GM19238 (cell line): ENCODE results near the gene DPM1.

ENCODE experiments used
- DNase-seq: peaks from one replicate; pipeline ENCODE4 v3.0.0; 2011; ENCODE audit warnings: low spot score; ENCODE audit not compliant: insufficient read length

Gene DPM1

DNA sequence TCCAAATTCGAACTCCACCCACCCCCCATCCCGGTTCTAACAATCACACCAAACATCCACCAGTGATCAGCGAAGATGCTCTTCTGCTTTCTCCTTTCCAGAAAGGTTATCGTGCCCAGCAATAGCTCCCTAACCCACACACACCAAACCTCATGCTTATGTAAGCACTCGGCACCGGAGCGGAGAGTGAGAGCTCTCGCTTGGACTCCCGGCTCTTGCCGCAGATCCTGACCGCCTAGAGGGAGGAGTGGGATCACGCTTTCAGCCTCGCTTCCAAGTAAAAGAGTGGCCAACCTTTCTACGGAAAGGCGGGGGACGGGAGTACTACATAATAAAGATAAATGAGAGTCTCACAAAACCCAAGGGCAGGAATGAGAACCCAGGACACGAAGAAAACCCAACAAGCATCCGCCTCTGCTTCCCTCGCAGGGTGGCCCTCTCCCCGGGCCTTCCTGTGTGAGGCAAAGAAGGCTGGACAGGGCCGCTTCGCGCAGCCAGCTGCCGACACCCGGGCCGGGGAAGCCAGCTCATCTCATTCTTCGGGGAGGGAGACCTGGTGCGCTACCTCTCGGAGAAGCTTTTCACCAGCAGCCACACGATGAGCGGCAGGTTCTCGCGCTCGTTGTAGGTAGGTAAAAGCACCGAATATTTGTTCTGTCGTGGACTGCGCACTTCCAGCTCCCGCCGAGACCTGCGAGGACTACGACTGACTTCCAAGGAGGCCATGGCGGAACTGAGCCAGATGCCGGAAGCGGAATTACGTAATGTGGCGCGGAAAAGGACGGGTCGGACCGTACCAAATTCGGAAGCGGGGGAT, at the start of gene DPM1:
Gene DPM1, minus strand, starts transcription at position 735 of the 817 bp plus-strand sequence. Its CDS starts 9 bp downstream, at position 726.
- DNase-seq = peak; percentile 63

DNA sequence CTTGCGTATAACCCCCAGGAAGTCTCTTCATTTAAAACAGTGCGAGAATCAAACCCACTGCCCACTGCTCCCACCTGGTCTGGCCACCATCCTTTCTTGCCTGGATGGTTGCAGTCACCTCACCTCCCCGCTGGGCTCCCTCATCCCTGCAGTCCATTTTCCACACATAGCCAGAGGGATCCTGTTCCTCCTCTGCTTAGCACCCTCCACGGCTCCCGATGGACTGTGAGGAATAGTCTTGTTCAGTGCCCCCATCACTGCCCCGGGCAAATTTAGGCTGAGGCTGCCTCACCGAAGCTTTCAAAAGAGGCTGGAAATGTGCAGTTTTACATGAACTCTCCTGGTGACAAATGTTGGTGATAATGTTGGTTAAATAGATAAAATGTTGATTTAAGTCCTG, 46.9 kb upstream of the DPM1 start:
- no peak for DNase-seq

DNA sequence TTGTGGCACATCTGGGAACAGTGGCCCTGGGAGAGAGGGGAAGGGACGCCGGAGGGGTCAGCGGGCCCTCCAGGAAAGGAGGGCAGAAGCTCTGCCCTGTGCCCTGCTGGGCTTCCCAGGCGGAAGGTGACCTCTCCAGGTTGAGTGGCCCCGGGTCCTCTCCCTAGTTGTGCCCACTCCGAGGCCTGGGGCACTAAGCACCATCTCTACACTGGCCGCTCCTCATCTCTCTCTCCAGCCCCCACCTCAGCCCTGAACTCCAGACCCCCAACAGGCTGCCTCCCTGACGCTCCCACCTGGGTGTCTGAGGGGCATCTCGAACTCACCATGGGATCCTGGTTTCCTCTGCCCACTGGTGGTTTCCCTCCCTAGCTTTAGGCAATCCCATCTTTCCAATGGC, 46.4 kb upstream of the DPM1 start:
- no peak for DNase-seq

DNA sequence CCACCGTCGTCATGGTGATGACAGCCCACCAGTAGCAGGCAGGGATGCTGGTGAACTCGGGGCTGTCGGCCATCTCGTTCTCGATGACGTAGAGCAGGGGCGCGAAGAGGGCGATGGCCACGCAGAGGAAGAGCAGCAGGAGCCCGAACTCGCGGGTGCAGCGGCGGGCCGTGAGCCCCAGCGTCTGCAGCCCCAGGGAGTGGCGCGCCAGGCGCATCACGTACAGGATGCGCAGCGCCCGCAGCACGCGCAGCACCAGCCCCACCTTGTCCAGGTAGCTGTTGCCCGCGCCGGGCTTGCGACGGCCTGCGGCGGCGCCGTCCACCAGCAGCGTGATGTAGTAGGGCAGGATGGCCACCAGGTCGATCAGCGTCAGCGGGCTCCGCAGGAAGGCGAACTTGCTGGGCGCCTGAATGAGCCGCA, 46.0 kb upstream of the DPM1 start:
- no peak for DNase-seq

DNA sequence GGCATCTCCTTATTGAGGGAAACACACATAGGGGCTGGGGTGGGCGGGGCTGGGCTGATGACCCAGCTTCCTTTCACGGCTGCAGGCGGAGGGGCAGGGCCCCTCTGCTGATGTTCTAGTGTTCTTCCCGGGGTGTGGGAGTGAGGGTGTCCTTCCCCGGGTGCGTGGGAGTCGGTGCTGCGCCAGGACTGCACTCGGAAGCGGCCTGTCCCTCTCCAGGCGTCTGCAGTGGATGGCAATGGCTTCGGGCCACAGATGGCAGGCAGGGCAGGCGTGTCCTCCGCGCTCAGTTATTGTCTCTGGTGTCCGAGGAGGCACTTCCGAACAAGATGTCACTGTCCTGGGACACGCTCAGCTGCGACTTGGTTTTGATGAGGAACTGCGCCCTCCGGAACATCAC, 45.4 kb upstream of the DPM1 start:
- DNase-seq = no peak

DNA sequence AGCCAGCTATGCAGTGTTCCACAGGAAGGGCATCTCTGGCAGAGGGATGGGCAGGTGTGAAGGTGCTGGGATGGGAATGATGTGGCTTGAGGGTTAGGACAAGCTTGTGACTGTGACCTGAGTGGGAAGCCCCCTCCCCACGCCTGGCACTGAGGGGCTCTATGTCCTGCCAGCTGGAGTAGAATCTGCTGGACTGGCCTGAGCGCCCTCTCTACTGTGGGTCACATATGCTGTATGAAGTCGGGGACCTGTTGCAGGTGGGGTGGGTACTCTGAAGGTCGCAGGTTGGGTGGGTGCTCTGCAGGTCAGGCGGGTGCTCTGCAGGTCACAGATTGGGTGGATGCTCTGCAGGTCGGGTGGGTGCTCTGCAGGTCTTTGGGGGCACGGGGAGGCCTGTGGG, 44.3 kb upstream of the DPM1 start:
- DNase-seq = no peak

DNA sequence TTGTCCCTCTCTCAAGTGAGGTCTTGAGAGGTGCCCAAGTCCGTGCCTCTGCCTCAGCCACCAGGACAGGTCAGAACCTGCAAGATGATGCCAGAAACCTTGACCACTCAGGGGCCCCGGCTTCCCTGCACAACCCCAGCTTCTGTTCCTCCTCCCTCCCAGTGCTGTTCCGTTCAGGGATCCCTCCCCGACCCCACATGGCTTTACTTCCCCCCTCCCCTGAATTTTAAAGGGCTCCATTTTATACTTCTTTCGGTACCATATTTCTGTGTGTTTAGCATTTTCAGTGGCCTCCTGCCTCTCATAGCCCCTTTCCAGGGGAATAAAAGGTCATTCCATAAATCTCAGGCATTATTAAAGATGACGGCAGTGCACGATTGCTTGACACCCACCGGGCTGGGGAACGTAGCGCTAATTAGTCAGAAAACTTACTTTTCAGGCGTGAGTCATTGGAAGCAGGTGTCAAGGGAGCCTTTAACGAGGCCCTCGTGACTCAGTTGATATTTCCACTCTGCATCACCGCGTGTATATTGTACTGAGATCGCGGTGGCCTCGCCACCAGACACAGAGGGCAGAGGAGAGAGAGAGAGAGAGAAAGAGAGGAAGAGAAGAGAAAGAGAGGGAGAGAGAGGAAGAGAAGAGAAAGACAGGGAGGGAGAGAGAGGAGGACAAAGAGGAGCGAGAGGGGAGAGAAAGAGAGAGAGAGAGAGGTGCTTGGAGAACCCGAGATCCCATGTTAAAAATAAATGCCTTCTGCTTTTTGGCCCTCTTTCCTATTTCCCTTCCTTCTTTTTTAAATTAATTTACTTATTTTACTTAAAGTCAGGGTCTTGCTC, 43.3 kb upstream of the DPM1 start:
- no peak for DNase-seq

DNA sequence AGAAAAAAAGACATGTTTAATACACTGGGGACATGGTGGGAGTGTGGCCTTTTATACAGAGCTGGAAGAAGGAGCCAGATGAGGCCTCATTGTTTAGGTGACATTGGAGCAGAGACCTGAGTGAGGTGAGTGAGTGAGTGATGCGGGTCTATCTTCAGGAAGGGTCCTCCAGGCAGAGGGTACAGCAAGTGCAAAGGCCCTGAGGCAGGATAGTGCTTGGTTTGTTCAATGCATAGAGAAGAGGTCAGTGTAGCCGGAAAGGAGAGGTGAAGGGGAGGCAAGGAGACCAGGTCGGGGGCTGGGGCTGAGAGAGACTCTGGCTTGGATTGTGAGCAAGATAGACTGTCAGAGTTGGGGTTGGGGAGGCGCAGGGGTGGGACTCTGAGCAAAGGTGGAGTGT, 41.0 kb upstream of the DPM1 start:
- no peak for DNase-seq

DNA sequence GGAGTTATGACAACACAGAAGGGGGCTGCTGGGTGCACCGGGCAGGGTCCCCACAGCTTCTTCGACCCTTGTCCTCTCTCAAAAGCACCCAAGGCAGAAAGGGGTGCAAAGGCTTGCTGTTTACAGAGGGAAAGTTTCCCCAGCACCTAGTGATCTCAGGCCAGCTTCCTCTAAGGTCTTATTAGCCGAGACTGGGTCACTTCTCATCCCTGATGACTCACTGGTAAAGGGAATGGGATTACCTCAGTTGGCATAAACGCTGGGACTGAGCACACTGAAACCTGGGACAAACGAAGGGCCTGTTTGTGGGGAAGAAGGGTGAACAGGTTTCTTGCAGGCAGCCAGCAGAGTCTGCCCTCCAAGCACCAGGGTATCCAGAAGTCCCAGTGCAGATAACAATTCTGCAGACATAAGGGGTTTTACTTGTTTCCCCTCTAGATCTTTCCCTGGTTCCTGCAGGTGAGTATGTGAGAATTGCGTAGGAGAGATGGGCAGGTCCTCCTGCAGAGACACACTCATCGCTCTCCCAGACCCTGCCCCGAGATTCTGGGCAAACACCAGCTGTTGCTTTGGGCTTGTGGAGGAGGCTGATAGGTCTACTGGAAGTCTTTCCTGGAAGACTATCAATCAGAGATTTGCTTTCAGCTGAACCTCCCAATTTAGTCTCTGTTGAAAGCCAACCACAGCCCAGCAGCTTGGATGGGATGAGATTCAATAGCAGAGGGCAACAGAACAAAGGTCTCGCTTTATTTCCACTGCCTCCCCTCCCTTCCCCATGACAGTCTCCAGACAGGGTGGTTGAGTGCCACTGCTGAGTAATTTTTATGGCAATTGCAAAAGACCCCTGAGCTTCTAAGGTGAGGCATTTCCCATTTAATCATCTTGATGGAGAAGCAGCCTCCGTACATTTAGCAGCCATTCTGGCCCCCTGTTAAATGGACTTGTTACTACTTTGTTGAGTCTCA, 38.9 kb upstream of the DPM1 start:
- DNase-seq = no peak

DNA sequence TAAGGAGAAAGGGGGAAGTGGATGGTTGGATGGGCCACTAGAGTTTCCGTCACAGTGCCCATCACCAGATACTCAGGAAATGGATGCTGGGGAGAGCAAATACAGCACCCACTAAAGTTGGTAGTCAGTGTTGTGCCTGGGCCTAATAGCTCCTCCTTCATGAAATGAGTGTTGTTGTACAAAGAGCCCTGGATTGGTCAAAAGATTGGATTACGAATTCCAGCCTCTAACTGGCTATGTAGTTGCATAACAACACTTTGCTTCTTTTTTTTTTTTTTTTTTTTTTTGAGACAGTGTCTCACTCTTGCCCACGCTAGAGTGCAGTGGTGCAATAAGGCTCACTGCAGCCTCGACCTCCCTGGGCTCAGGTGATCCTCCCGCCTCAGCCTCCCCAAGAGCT, 37.2 kb upstream of the DPM1 start:
- no peak for DNase-seq

DNA sequence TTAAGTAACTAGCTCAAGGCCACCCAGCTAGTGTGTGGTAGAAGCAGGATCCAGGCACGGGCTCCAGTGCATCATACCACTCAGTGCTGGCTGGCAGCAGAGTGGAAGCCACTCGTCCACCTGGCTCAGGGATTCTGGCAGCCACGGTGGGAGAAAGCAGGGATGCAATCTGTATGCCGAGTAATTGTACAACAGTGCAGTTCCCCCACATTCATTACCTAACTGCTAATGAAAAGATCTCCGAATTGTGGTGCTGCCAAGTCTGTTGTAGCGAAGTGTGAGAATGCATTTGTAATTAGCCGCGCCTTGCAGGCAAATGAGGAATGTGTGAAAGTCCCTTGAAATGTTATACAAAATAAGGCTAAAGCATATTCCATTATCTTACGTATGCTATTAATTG, 35.5 kb upstream of the DPM1 start:
- no peak for DNase-seq

DNA sequence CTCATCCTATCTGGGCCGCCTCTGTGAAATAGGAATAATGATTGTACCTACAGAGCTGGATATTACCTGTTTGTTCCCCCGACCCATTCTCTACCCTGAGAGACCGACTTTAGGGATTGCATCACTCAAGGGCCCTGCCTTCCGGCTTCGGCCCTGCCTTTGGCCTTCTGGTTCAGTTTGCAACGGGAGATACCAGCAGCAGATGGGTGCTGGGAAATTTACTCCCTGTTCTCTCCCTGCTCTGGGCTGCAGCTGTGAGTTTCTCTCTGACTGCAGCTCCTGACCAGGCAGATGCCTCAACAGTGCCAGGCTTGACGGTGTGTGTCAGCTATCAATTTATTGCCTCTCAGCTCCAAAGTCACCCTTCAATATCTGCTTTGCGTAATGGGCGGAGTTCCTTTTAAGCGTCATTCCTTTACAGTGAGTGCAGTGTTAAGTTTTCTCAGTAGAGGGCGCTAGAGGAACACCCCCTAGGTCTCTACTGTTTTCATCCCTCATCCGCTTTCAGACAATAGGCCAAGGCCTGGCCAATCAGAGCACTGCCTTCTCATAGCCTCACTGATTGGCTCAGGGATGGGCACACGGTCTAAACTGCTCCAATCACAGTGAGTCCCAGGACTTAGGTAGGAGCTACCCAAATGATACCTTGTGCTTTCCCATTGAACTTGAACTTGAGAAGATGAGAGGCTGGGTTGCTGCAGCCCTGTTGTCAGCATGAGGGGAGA, 34.6 kb upstream of the DPM1 start:
- DNase-seq = peak; percentile 43

DNA sequence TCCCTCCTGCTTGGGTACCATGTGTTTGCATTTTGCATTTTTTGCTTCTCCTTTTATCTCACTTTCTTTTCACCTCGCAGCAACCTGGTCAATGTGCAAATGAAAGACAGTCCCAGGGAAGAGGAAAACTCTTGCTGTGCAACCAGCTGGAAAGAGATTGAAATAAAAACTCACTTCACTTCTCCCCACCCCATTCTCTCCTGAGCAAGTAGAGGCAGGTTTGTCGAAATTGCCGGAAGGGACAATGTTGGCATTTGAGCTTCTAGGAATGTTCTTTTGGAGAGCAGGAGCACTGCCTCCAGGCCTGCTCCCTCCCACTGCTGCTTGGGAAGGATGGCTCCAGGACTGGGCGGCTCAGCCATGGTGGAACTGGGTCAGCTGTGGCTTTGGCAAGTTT, 34.0 kb upstream of the DPM1 start:
- no peak for DNase-seq

DNA sequence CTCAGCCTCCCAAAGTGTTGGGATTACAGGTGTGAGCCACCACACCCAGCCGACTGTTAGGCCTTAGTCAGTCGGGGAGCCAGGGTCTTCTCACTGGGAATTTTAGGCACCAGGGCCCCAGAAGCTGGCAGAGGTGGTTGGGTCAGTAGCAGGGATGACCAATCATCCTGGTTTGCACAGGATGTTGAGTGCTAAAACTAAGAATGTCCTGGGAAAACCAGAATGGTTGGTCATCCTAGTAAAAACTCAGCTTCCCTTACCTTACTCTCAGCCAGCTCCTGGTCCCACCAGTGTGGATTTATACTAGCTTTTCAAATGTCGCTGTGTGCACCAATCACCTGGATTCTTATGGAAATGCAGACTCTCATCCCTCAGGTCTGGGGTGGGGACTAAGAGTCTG, 32.7 kb upstream of the DPM1 start:
- DNase-seq = no peak

DNA sequence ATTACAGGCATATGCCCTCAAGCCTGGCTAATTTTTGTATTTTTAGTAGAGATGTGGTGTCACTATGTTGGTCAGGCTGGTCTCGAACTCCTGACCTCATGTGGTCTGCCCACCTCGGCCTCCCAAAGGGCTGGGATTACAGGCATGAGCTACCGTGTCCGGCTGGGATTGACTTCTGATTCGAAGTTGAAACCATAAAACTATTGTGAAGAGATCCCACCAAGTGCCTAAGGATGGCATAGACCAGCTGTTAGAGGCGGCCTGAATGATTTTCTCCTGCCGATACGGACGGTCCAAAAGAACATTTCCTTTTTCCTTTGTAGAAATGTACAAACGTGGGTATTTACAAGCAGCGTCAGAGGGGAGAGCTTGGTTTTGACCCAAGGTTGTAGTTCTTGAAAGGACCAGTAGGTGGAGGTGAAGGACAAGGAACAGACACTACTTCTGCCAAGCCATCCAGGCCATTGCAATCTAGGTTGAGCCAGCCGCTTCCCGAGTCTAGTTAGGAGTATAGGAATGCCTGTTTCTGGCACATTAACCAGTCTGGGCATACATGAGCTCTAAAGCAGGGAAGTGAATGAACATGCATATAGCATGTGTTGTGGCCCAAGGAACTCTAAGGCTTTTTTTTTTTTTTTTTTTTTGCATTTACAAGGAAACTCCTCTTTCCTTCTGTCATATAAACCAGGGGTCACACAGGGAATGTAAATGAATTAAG, 29.3 kb upstream of the DPM1 start:
- peak; percentile 49 for DNase-seq

DNA sequence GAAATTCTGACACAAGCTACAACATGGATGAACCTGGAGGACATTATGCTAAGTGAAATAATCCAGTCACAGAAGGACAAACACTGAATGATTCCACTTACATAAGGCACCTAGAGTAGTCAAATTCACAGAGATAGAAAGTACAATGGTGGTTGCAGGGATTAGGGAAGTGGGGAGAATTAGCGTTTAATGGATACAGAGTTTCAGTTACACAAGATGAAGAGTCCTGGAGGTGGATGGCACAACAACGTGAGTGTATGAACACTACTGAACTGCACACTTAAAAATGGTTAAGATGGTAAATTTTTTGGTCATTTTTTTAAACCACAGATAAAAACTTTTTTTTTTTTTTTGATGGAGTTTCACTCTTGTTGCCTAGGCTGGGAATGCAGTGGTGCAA, 25.0 kb upstream of the DPM1 start:
- DNase-seq = no peak

DNA sequence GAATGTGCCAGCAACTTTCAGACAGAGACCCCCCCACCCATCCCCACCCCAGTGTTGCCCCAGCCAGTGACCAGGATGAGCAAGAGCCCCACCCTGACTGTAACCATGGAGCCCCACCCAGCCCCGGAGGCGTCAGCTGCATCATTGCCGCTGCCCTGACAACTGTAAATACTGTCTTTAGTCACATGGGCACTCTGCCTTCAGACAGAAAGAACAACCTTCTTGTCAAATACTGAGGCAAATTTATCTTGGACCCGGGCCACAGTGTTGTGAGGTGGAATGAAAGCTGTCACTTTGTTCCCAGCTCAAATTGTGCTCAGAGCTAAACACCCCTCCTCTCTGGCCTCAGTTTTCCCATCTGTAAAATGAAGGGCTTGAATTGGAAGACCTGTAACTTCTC, 24.0 kb upstream of the DPM1 start:
- DNase-seq = no peak

DNA sequence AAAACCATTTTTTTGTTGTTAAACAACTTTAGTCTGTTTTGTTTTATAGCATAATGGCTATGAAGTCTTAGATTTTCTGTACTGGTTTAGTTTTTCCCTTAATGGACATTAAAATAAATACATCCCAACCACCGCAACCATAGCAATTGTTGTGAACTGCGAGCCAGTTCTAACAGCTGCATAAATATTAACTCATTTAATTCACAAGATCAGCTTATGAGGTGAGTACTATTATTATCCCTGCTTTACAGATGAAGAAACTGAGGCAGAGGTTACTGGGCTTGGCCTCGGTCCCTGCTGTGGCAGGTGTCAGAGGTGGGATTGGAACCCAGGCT, 23.3 kb upstream of the DPM1 start:
- no peak for DNase-seq

DNA sequence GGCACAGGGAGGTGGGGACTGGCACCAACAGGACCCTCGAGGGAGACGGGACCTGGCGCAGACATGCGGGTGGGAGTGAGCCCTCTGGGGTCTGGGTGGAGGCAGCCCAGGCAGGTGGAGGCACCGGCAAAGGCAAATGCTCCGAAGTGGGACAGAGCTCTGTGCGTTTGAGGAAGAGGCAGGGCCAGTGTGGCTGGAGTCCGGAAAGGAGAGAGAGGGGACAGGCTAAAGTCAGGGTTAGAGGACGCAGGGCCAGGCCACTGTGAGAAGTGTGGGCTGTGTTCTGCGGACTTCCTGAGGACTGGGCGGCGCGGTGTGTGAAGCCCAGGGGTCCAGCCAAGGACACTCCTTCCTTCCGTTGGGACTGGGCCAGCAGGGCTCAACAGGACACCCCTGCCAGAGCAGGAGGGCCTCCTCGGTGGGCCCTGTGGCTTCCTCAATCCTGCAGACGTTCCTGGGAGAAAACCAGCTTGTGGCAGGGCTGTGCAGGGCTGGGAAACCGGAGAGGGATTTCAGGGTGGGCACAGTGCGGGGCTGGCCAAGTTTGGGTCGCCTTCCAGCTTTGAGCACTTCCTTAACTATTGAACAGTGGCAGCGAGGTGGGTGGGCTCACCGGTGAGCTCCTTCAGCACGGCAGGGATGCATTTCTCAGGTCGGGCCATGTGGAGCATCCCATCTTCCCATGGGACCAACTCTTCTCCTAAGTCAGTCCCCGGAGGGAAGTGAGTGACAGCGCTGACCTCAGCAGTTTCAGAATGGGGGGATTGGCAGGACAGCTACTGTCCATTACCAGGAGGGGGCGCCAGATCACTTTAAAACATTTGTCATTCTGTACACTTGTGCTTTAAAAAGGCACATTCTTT, 22.8 kb upstream of the DPM1 start:
- peak; percentile 32 for DNase-seq
